Measurements from ENCODE around the gene SPI1.
"Not testable (repeated sequence)": the region's sequence is repeated elsewhere in the genome, so short reads cannot be mapped to it uniquely, and the experiment has no call there.

Gene SPI1

GRCh38 chr11:47337229-47337924 lies 41.0 kb downstream of the SPI1 start:
- no peak for DNase-seq (ENCODE audit: low read depth)
- no peak overlapping the region for H3K4me3 ChIP-seq (ENCODE audit: low read length)
- TF ChIP-seq, protein P1, sequence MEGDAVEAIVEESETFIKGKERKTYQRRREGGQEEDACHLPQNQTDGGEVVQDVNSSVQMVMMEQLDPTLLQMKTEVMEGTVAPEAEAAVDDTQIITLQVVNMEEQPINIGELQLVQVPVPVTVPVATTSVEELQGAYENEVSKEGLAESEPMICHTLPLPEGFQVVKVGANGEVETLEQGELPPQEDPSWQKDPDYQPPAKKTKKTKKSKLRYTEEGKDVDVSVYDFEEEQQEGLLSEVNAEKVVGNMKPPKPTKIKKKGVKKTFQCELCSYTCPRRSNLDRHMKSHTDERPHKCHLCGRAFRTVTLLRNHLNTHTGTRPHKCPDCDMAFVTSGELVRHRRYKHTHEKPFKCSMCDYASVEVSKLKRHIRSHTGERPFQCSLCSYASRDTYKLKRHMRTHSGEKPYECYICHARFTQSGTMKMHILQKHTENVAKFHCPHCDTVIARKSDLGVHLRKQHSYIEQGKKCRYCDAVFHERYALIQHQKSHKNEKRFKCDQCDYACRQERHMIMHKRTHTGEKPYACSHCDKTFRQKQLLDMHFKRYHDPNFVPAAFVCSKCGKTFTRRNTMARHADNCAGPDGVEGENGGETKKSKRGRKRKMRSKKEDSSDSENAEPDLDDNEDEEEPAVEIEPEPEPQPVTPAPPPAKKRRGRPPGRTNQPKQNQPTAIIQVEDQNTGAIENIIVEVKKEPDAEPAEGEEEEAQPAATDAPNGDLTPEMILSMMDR (IDR thresholded peaks at IDR 0.05; ENCODE audit: insufficient read depth, low read depth, low read length, missing control alignments): no peak

GRCh38 chr11:47336595-47336994 lies 41.8 kb downstream of the SPI1 start:
- TF ChIP-seq, protein P1 (IDR thresholded peaks at IDR 0.05; ENCODE audit: insufficient read depth, low read depth, low read length, missing control alignments): no peak
- H3K4me3 ChIP-seq (ENCODE audit: low read length): no peak overlapping the region
- DNase-seq (ENCODE audit: low read depth): no peak

DNA sequence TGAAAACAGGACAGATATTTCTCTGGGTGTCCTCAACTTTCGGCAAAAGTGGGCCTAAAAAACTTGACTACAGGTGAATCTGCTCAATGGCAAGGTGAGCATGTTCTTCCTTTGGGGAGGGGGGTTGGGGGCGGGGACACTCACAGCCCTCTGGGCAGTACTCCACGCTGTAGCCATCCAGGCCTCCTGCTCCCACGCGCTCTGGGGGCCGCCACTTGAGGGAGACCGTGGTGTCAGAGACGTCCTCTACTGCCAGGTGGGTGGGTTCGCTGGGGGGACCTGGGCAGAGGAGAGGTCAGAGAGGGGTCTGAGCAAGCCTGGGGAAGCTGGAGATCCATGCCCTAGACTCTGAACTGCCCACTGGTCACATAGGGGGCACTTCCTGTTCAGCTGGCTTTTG lies 42.6 kb downstream of the SPI1 start:
- TF ChIP-seq, protein P1 (IDR thresholded peaks at IDR 0.05; ENCODE audit: insufficient read depth, low read depth, low read length, missing control alignments): no peak
- H3K4me3 ChIP-seq (ENCODE audit: low read length): no peak overlapping the region
- no peak for DNase-seq (ENCODE audit: low read depth)

- not testable (repeated sequence) for DNase-seq (ENCODE audit: low read depth); H3K4me3 ChIP-seq (ENCODE audit: low read length)
These were observed 43.5 kb downstream of the SPI1 start for GRCh38 chr11:47334699-47335411.

DNA sequence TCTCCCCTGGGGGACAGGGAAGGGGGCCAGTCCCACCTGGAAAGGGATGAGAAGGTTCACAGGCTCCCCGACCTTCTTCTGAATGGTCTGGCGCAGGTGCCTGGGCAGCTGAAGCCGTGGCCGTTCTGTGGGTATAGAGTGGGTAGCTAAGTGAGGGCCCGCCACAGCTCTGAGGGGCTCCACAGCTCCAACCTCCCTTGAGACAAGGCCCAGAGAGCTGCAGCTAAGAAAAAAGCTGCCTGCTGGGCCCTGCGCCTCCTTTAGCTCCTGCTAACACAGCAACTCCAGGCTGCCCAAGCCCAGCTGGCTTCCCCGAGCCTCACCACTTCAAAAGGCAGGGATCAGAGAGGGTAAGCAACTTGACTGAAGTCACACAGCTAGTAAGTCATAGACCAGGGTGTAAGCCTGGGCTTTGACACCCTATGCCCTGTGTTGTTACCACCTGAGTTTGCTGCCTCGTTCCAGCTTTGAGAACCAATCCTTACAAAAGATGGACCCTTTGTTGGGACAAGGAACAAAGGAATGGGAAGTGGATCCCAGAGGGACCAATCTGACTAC lies 44.4 kb downstream of the SPI1 start:
- TF ChIP-seq, protein P1 (IDR thresholded peaks at IDR 0.05; ENCODE audit: insufficient read depth, low read depth, low read length, missing control alignments): no peak
- H3K4me3 ChIP-seq (ENCODE audit: low read length): no peak overlapping the region
- DNase-seq (ENCODE audit: low read depth): no peak

DNA sequence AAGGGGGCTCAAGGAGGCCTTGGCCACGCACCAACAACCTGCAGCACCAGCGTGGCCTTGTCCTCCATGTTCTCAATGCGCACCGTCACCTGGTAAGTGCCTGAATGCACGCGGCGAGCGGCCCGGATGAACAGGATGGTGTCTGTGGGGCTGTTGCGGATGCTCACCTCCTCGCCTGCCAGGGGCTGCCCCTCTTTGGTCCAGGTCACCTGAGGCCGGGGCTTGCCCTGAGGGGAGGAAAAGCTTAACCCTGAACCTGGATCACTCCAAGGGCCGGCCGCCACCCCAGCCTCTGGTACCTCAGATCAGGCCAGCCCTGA lies 44.9 kb downstream of the SPI1 start:
- TF ChIP-seq, protein P1 (IDR thresholded peaks at IDR 0.05; ENCODE audit: insufficient read depth, low read depth, low read length, missing control alignments): no peak
- no peak overlapping the region for H3K4me3 ChIP-seq (ENCODE audit: low read length)

DNA sequence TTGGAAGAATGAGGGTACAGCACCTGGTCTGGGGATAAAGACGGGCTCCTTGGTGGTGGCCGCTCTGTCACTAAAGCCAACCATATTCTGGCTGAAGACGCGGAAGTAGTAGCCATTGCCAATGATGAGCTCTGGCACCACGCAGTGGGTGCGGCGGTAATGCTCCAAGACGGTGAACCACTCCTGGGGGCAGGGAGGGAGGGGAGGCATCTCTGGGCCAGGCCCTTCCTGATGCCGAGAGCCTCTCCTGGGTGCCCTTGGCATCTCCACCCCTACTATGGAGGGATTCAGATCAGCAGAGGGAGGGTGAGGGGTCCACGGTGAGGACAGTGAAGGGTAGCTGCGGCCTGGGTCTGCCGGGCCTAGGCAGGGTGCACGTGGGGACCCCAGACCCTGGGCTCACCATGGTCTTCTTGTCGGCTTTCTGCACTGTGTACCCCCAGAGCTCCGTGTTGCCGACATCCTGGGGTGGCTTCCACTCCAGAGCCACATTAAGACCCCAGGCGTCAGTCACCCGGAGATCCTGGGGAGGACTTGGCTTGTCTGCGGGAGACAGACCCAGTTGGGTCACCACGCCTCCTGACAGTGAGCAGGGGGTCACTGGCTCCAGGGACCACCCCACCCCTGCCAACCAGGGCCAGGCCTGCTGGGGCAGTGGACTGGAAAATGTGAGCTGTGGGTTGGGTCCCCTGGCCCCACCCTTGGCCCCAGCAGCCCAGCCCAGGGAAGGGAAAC lies 45.4 kb downstream of the SPI1 start:
- TF ChIP-seq, protein P1 (IDR thresholded peaks at IDR 0.05; ENCODE audit: insufficient read depth, low read depth, low read length, missing control alignments): no peak
- H3K4me3 ChIP-seq (ENCODE audit: low read length): no peak overlapping the region
- no peak for DNase-seq (ENCODE audit: low read depth)

More for the DNA sequence above, 44.9 kb downstream of the SPI1 start:
- no peak for DNase-seq (ENCODE audit: low read depth)

Data from epithelial cell of esophagus (primary cell).